GM19351 (cell line): ENCODE results near the gene MARK1.
A peak's percentile ranks its signal among the peaks of the same experiment; 100 is the strongest.

Experiments used
- ATAC-seq: cut with Tn5 transposase; IDR thresholded peaks from one replicate; pipeline ENCODE4 v1.9.1; 2021; ENCODE audit warnings: mild to moderate bottlenecking, moderate library complexity; ENCODE audit not compliant: unreplicated experiment

Gene MARK1

GRCh38 chr1:220708936-220709801 lies 181.2 kb downstream of the MARK1 start:
- ATAC-seq = no peak

- ATAC-seq = no peak
Observed at GRCh38 chr1:220710333-220710732, 182.4 kb downstream of the MARK1 start.

- ATAC-seq = peak; percentile 93
Observed at GRCh38 chr1:220711056-220711809, 183.3 kb downstream of the MARK1 start.
